Progenitor cell of endocrine pancreas (in vitro differentiated cells): ENCODE results near the gene PRR9. TPM values are rescaled to one million over a fixed set of nuclear protein-coding genes. Genes with fewer than 3 reads are reported as not detected.

Experiments used
- DNase-seq: peaks from one replicate; pipeline ENCODE4 v3.0.0; 2021; ENCODE audit warnings: low spot score; ENCODE audit not compliant: unreplicated experiment
- H3K27ac Mint-ChIP-seq: 2 replicates; pipeline ENCODE4 v1.8.0; 2021; ENCODE audit warnings: mild to moderate bottlenecking, moderate library complexity, mixed read lengths
- H3K27me3 Mint-ChIP-seq: 2 replicates; pipeline ENCODE4 v1.8.0; 2021; ENCODE audit warnings: mixed read lengths
- H3K36me3 Mint-ChIP-seq: 2 replicates; pipeline ENCODE4 v1.8.0; 2022; ENCODE audit warnings: mixed read lengths; ENCODE audit not compliant: insufficient read depth
- H3K4me1 Mint-ChIP-seq: 2 replicates; pipeline ENCODE4 v1.8.0; 2021; ENCODE audit warnings: low read depth, mixed read lengths
- H3K4me3 Mint-ChIP-seq: 2 replicates; pipeline ENCODE4 v1.8.0; 2021; ENCODE audit warnings: low read depth, mild to moderate bottlenecking, moderate library complexity, mixed read lengths
- H3K9me3 Mint-ChIP-seq: 2 replicates; pipeline ENCODE4 v1.8.0; 2021; ENCODE audit warnings: low read depth, mixed read lengths
- total RNA-seq: library from RNA; stranded (reverse); gene quantifications from 2 replicates; pipeline ENCODE4 v1.2.1, GENCODE V29; 2021
- TF ChIP-seq, protein P1 (sequence below): fragments of 200-600 bp; sonication (generic); IDR thresholded peaks from one replicate; pipeline ENCODE4 v1.5.0; 2021; ENCODE audit warnings: antibody characterized with exemption, mild to moderate bottlenecking; ENCODE audit not compliant: unreplicated experiment

The PRR9 gene
- total RNA-seq, 1 donor from 2014 or later: not detected

DNA sequence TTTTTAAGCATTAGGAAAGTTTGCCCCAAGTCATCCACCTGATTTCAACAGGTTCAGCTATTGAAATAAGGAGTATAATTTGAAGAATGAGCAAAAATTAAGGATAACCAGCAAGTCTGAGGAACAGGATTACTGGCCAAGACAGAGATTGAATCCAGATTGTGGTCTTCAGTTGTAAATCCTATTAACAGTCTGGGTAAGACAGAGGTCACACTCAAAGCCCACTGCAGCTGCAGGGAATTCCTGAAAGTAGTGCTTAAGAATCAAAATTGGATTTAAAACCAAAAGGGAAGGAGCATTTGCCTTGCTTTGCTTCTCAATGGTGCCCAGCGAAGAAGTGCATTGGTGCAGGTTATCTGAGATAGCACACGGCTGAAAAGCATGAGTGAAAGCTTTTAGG is 35.7 kb downstream of the PRR9 start:
- TF ChIP-seq, protein P1, sequence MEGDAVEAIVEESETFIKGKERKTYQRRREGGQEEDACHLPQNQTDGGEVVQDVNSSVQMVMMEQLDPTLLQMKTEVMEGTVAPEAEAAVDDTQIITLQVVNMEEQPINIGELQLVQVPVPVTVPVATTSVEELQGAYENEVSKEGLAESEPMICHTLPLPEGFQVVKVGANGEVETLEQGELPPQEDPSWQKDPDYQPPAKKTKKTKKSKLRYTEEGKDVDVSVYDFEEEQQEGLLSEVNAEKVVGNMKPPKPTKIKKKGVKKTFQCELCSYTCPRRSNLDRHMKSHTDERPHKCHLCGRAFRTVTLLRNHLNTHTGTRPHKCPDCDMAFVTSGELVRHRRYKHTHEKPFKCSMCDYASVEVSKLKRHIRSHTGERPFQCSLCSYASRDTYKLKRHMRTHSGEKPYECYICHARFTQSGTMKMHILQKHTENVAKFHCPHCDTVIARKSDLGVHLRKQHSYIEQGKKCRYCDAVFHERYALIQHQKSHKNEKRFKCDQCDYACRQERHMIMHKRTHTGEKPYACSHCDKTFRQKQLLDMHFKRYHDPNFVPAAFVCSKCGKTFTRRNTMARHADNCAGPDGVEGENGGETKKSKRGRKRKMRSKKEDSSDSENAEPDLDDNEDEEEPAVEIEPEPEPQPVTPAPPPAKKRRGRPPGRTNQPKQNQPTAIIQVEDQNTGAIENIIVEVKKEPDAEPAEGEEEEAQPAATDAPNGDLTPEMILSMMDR: no peak
- H3K27ac Mint-ChIP-seq: no peak overlapping the region
- no peaks in the 10 kb centered on the region for H3K9me3 Mint-ChIP-seq
- H3K27me3 Mint-ChIP-seq: peaks cover 42% of the 10 kb centered on the region
- no peak for DNase-seq
- no peaks in the 10 kb centered on the region for H3K36me3 Mint-ChIP-seq
- no peak overlapping the region for H3K4me3 Mint-ChIP-seq
- H3K4me1 Mint-ChIP-seq: no peaks in the 10 kb centered on the region

DNA sequence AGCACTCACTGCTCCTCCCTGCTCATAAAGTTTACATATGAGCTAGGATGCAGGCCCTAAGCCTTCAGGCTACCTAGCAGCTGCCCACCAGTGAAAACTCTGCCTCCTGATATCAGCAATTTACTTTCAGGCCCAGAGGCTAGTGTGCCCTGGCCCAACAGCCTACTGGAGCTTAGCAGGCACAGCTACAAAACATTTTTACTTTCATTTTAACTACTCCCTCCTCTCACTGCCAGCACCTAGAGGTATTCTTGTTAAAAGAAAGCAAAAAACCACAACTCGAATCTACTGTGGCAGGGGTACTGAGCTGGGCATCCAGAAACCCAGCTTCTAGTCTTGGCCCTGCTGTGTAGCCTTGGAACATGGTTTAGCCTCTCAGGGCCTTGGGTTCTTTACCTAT is 36.3 kb downstream of the PRR9 start:
- Mint-ChIP-seq H3K4me3 (no peak overlapping the region), H3K9me3 (no peaks in the 10 kb centered on the region), H3K27ac (no peak overlapping the region), H3K27me3 (peaks cover 44% of the 10 kb centered on the region), H3K4me1 (no peaks in the 10 kb centered on the region), H3K36me3 (no peaks in the 10 kb centered on the region)
- DNase-seq: no peak
- TF ChIP-seq, protein P1: no peak

DNA sequence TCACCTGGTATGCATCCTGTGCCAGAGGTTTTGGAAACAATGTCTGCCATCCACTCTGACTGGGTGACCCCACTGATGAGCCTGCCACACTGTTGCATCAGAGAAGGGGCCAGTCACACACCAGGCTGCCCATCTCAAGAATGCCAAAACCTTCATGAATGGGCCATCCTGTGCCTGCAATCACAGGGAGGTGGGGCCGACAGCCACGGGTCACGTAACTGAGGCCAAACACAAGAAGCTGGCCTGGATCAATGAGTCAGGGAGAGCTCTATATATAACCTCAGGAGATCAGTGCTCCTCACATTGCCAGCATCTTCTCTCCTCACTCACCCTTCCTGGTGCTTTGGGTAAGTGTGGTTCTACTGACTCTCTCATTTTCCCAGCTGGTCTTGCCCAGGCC is 42.0 kb downstream of the PRR9 start, which contains the start of gene LORICRIN:
TSS of gene LORICRIN (plus strand) at position 301 of the 400 bp plus-strand sequence. CDS start 1,263 bp downstream, outside the sequence.
- Mint-ChIP-seq H3K27ac (no peak within 1 kb of the TSS), H3K4me3 (peak within 1 kb of the TSS; percentile 57), H3K4me1 (peaks cover 4% of the 10 kb centered on the region), H3K36me3 (no peaks in the 10 kb centered on the region), H3K9me3 (no peaks in the 10 kb centered on the region), H3K27me3 (peaks cover 71% of the 10 kb centered on the region)
- TF ChIP-seq, protein P1: no peak
- no peak for DNase-seq

DNA sequence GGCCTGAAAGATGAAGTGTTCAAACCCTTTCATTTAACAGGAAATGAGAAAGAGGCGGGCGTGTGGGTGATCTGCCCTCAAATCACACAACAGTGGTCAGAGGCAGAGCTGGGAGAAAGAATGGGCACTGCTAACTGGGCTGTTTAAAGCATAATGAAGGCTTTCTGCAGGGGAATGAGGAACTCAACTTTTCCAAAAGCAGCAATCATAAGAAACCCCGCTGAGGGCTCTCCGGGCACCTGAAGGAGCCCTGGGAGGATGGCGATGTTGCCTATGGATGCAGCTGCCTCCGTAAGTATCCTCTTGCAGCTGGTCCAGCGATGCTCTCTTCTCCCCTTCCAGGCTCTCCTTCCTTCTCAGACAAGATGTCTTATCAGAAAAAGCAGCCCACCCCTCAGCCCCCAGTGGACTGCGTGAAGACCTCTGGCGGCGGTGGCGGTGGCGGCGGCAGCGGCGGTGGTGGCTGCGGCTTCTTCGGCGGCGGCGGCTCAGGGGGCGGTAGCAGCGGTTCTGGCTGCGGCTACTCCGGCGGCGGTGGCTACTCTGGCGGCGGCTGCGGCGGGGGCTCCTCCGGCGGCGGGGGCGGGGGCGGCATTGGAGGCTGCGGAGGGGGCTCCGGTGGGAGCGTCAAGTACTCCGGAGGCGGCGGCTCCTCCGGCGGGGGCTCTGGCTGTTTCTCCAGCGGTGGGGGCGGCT is 43.3 kb downstream of the PRR9 start:
- Mint-ChIP-seq H3K4me1 (peaks cover 4% of the 10 kb centered on the region), H3K4me3 (peak overlapping the region; percentile 57)
- DNase-seq: no peak

GRCh38 chr1:153261281-153262069 is 44.1 kb downstream of the PRR9 start:
- no peak overlapping the region for H3K27ac Mint-ChIP-seq
- peaks cover 75% of the 10 kb centered on the region for H3K27me3 Mint-ChIP-seq
- TF ChIP-seq, protein P1: no peak
- peaks cover 4% of the 10 kb centered on the region for H3K4me1 Mint-ChIP-seq
- H3K4me3 Mint-ChIP-seq: peak overlapping the region; percentile 67
- peak; percentile 20 for DNase-seq
- no peaks in the 10 kb centered on the region for H3K9me3 Mint-ChIP-seq
- no peaks in the 10 kb centered on the region for H3K36me3 Mint-ChIP-seq

More for the DNA sequence above, 43.3 kb downstream of the PRR9 start:
- peaks cover 74% of the 10 kb centered on the region for H3K27me3 Mint-ChIP-seq
- no peaks in the 10 kb centered on the region for H3K9me3 Mint-ChIP-seq
- H3K27ac Mint-ChIP-seq: no peak overlapping the region
- H3K36me3 Mint-ChIP-seq: no peaks in the 10 kb centered on the region
- TF ChIP-seq, protein P1: no peak
